H1 (cell line): ENCODE measurements around the gene TSPAN15. TPM values are rescaled to one million over a fixed set of nuclear protein-coding genes. Genes with fewer than 3 reads are reported as not detected.

ENCODE experiments used
- ASH2L ChIP-seq: fragments of 200-600, 300-600 bp; sonication (generic); IDR thresholded peaks from one replicate; pipeline ENCODE4 v1.7.1; 2017; ENCODE audit warnings: low read length
- BACH1 ChIP-seq: IDR thresholded peaks from 2 replicates; pipeline ENCODE4 v1.6.1; 2012; ENCODE audit warnings: low read length, improper control_type of control experiment
- BRCA1 ChIP-seq: IDR thresholded peaks from 2 replicates; pipeline ENCODE4 v1.6.1; 2012; ENCODE audit warnings: low read depth, low read length, improper control_type of control experiment
- FOSL1 ChIP-seq: IDR thresholded peaks from 2 replicates; pipeline ENCODE4 v1.6.1; 2011; ENCODE audit warnings: mild to moderate bottlenecking, low read depth, low read length, moderate library complexity; ENCODE audit not compliant: insufficient read depth
- HDAC2 ChIP-seq, 2 experiments: fragments of 300-600 bp in 1 of 2; sonication (generic) in 1 of 2; IDR thresholded peaks; 2 replicates each; pipeline ENCODE4 v1.6.1; 2011 to 2012; ENCODE audit warnings: low read depth in 2 of 2, low read length in 2 of 2, mild to moderate bottlenecking in 2 of 2, moderate library complexity in 2 of 2, borderline replicate concordance in 1 of 2, inconsistent platforms in 1 of 2
- MAX ChIP-seq: IDR thresholded peaks from 2 replicates; pipeline ENCODE4 v1.6.1; 2012; ENCODE audit warnings: inconsistent platforms
- PHF8 ChIP-seq: fragments of 200-600 bp; sonication (generic); conservative IDR thresholded peaks from 2 replicates; pipeline ENCODE4 v1.7.1; 2012; ENCODE audit warnings: low read depth, mild to moderate bottlenecking, inconsistent platforms, low read length, moderate library complexity
- POLR2A ChIP-seq, 2 experiments: IDR thresholded peaks; 1 replicate in 1 of 2; 2 replicates in 1 of 2; pipeline ENCODE4 v1.6.1; 2011; ENCODE audit warnings: low read depth in 2 of 2, low read length in 2 of 2, mild to moderate bottlenecking in 2 of 2; ENCODE audit errors: control extremely low read depth in 1 of 2
- POU5F1 ChIP-seq: IDR thresholded peaks from 2 replicates; pipeline ENCODE4 v1.6.1; 2011; ENCODE audit warnings: low read depth, mild to moderate bottlenecking, low read length, moderate library complexity
- RAD21 ChIP-seq, 2 experiments: IDR thresholded peaks in 1 of 2; conservative IDR thresholded peaks in 1 of 2; 2 replicates each; pipeline ENCODE4 v1.6.1; 2011; ENCODE audit warnings: low read depth in 2 of 2, low read length in 2 of 2, improper control_type of control experiment in 1 of 2, inconsistent platforms in 1 of 2, mild to moderate bottlenecking in 1 of 2, moderate library complexity in 1 of 2
- polyA plus RNA-seq, 7 experiments: library from polyadenylated mRNA; depleted of rRNA in 3 of 7; stranded (reverse) in 5 of 7; unstranded in 2 of 7; fragments of >200 nt in 5 of 7; fragments of 200-250 nt in 2 of 7; gene quantifications; 1 replicate in 5 of 7; 2 replicates in 1 of 7; 4 replicates in 1 of 7; pipeline versions ENCODE4 v1.2.1 to v1.2.3, GENCODE V29; 2011 to 2013; ENCODE audit warnings: missing spikeins in 2 of 7, mixed read lengths in 2 of 7
- total RNA-seq: library from RNA; stranded (reverse); fragmentation: NEBNext Ultra II Directional; extraction: Animal tissue kit (Norgen Biotek cat#: 25700); gene quantifications from 2 replicates; pipeline ENCODE4 v1.2.1, GENCODE V29; 2021

TSPAN15 gene
- total and polyA plus RNA-seq, 2 of the 8 experiments (the other 6 are each of a cell fraction or from before 2014, with no cell fraction given) = 9.7 to 20.0 TPM

DNA sequence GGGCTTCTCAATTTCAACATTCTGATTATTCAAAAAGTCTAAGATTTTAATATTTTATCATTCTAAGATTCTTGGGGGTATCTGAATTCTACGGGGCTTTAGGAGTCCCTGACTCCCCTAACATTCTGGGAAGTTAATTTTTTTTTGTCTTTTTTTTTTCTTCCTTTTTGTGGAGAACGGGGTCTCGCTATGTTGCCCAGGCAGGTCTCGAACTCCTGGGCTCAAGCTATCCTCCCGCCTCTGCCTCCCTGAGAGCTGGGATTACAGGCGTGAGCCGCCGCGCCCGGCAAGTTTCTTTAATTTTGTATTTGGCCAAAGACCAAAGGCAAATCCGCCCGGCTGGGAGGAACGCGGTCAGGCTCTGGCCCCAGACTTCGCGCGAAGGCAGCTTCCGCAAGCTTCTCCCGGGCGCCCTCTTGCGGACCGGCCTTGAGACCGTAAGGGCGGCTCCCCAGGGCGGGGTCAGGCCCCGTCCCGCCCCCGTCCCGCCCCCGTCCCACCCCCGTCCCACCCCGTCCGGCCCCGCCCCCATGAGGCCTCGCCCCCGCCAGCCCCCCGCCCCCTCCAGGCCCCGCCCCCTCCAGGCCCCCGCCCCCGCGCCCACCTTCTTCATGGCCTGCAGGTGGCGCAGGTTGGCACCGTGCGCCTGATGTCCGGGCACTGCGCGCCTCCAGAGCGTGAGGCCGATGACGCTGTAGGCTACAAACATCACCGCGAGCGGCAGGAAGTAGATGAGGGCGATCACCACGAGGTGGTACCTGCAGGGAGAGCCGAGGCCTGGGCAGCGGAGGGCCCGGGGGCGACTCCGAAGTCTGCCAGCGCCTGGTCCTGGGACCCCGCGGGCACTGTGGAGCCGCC is 42.7 kb upstream of the TSPAN15 start (continued):
- peak; percentile 96 for TF ChIP-seq MAX
- TF ChIP-seq POLR2A (IDR thresholded peaks at IDR 0.05; ENCODE audit: control extremely low read depth in 1 of 2, low read depth in 2 of 2, low read length in 2 of 2) = no peak
- TF ChIP-seq ASH2L = peak; percentile 45
- TF ChIP-seq RAD21 (IDR thresholded peaks at IDR 0.05 in 1 of 2, conservative IDR thresholded peaks at IDR 0.05 in 1 of 2; ENCODE audit: low read depth in 2 of 2, low read length in 2 of 2) = peak; percentile 37
- no peak for TF ChIP-seq HDAC2 (IDR thresholded peaks at IDR 0.05; ENCODE audit: borderline replicate concordance in 1 of 2, low read depth in 2 of 2, low read length in 2 of 2)
- TF ChIP-seq BACH1 = no peak
- TF ChIP-seq POU5F1 = no peak
- no peak for TF ChIP-seq FOSL1
- TF ChIP-seq BRCA1 = no peak
- TF ChIP-seq PHF8 = peak; percentile 37
